TTC549 (cell line): ENCODE results near the gene SBK1.
"Not testable (repeated sequence)": the region's sequence is repeated elsewhere in the genome, so short reads cannot be mapped to it uniquely, and the experiment has no call there.

ENCODE experiments used
- FAIRE-seq: peaks from 2 replicates; lab custom pipeline; 2012; peaks lifted over from hg19 to GRCh38; lab: Jason Lieb, UNC

SBK1 gene

DNA sequence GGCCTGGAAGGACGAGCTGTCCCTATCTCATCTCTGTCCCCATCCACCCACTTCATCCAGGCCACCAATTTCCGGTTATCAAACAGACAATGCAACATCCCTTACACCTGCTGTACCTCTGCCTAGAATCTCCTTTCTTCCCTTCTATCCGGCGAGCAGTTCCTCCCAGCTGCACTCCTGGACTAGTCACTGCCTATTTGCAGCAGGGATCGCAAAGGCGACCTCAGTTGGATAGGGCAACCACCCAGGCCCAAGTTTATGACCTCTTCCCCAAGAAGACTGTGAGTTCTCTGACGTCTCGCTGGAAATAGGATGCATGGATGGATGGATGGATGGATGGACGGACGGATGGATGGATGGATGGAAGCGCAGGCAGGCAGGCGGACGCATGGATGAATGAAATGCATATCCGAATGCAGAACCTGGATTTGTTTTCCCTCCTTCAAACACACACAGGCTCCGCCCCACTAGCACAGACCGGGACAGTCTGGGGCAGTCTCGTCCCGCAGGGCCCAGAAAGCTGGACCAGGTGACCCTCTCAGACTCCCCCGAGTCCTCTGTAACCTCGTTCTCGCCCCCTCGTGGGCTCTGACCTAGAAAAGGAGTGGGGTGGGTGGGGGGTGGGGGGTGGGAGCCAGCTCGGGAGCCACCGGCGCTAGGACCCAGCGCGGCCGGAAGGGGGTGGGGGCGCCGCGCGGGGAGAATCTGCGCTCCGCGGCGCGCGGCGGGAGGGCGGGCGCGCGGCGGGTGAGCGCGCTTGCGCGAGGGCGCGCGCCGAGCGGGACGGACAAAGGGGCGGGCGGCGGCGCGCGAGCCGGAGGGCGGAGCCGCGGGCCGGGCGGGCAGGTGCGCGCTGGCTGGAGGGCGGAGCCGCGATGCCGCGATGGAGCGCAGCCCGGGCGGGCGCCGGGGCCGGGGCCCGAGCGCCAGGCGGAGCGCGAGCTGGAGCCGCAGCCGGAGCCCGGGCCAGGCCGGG, at the start of gene SBK1:
Gene SBK1, plus strand, starts transcription at position 875 of the 976 bp plus-strand sequence. CDS start 24,867 bp downstream, outside the sequence.
- FAIRE-seq = no peak

GRCh38 chr16:28249483-28249882, 42.8 kb upstream of the SBK1 start:
- not testable (repeated sequence) for FAIRE-seq

DNA sequence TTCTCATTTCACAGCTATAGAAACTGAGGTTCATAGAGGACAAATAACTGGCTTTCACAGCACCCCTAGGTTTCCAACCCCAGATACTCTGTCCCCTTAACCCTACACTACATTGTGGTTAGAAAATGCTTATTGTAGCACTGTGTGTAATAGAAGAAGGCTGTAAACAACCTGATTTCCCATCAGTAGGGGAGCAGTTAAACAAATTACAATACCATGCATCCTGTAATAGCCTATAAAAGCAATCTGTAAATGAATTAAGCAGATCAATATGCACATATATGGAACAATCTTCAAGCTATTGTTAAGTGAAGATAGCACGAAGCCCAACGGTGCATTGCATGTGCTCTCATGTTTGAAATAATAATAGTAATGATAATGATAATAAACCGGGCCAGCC, 41.3 kb upstream of the SBK1 start:
- FAIRE-seq = no peak

GRCh38 chr16:28254158-28254557, 38.2 kb upstream of the SBK1 start:
- no peak for FAIRE-seq

- FAIRE-seq = no peak
Measured at GRCh38 chr16:28255838-28256237, 36.5 kb upstream of the SBK1 start.

- no peak for FAIRE-seq
Measured at GRCh38 chr16:28257256-28257655, 35.1 kb upstream of the SBK1 start.

- no peak for FAIRE-seq
Measured at GRCh38 chr16:28258567-28258966, 33.8 kb upstream of the SBK1 start.

DNA sequence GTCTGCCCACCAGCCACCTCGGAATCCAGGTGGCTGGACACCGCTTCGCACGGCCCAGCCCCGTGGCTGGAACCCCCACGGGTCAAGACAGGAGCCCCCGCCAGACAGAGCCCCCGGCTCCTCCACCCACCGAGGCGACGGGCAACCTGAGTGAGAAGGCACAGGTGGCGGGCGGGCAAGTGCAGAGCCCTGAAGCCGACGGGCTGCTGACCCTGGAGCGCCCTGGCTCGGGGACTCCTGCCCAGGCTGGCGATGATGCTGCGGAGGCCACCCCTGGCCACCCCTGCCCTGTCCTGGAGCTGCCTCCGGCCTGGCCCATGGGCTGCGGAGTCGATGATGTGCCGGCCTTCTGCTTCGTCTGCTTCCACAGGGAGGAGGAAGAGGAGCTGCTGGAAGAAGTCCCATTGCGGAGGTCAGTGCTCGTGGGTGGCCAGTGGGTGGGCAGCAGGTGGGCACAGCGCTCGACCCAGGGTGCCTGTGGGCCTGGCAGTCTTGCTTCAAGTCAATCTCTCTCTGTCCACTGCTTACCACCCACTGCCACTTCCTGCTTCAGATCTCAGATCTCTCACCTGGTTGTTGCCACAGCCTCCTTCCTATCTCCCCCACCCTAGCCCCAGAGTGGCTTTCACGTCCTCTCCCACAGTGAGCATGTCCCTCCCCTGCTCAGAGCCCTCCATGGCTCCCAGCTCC, 33.1 kb upstream of the SBK1 start:
- no peak for FAIRE-seq

DNA sequence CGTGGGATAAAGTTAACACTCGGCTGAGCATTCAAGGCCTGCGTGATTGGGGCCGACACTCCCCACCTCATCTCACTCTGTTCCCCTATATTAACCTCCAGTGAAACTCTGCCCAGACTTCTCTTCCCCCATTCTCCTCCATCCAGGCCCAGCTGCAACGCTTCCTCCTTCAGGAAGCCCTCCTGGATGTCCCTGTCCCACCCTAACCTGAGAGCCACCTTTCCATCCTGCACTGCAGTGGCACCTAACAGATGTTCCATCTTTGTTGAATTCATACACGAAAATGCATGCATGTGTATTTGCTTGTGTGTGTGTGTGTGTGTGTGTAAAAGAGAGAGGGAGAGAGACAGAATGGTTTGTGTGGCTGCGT, 32.6 kb upstream of the SBK1 start:
- no peak for FAIRE-seq

- FAIRE-seq = no peak
Measured at GRCh38 chr16:28260193-28260592, 32.1 kb upstream of the SBK1 start.

- no peak for FAIRE-seq
Measured at GRCh38 chr16:28261942-28262341, 30.4 kb upstream of the SBK1 start.

- FAIRE-seq = no peak
Measured at GRCh38 chr16:28263305-28263704, 29.0 kb upstream of the SBK1 start.

- FAIRE-seq = no peak
Measured at GRCh38 chr16:28264656-28265055, 27.7 kb upstream of the SBK1 start.

- FAIRE-seq = no peak
Measured at GRCh38 chr16:28265822-28266221, 26.5 kb upstream of the SBK1 start.

DNA sequence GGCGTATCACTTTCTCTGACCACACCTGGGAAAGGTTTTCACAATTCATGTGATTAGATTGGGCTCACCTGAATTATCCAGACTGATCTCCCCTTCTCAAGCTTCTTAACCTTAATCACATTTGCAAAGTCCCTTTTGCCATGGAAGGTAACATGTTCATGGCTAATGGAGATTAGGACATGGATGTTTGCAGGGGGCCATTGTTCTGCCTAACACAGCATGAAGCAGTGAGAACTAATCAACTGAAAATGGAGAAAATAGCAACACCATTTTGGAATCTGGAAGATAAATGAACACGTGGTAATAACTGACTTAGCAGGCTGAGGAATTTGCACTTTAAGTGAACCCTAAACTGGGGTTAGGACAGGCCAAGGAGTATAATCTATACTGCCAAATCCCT, 25.0 kb upstream of the SBK1 start:
- FAIRE-seq = no peak

DNA sequence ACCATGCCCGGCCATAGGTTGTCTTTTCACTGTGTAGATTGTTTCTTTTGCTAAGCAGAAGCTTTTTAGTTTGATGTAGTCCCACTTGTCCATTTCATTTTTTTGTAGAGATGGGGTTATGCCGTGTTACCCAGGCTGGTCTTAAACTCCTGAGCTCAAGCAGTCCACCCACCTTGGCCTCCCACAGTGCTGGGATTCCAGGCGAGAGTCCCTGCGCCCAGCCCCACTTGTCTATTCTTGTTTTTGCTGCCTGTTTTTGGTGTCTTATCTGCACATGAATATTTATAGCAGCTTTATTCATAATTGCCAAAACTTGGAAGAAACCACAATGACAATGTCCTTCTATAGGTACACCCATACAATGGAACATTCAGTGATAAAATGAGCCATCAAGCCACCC, 18.8 kb upstream of the SBK1 start:
- no peak for FAIRE-seq

- no peak for FAIRE-seq
Measured at GRCh38 chr16:28274676-28275075, 17.6 kb upstream of the SBK1 start.

- FAIRE-seq = no peak
Measured at GRCh38 chr16:28276301-28276700, 16.0 kb upstream of the SBK1 start.

DNA sequence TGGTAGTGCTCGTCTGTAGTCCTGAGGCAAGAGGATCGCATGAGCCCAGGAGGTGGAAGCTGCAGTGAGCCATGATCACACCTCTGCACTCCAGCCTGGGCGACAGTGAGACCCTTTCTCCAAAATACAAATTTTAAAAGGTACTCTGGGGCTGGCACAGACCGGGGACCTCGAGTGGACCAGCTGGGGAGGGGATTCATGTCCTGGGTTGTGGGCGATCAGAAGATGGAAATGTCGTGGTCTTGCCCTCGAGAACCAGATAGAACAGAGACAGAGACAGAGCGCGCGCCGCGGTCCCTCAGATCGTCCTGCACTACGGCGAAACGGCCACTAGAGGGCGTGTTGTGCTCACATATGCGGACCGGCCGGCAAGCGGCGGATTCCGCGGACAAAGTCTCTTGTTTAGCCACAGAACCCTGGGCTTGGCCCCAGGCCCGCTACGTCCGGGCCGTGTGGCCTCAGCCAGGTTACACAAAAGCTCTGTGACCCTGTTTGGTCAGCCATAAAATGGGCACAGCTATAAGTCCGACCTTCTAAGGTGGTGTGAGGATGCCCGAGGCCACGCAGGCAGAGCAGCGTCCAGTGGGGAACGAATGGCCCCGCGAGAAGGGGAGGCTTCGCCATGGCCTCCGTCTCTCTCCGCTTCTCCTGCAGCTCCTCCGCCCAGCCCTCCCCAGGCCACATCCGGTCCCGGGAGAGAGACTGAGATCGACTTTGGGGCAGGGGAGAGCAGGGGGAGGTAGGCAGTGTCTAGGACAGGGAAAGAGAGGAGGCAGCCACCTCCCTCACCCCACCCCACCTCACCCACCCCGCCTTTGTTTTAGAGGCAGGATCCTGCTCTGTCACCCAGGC, 14.6 kb upstream of the SBK1 start:
- no peak for FAIRE-seq

DNA sequence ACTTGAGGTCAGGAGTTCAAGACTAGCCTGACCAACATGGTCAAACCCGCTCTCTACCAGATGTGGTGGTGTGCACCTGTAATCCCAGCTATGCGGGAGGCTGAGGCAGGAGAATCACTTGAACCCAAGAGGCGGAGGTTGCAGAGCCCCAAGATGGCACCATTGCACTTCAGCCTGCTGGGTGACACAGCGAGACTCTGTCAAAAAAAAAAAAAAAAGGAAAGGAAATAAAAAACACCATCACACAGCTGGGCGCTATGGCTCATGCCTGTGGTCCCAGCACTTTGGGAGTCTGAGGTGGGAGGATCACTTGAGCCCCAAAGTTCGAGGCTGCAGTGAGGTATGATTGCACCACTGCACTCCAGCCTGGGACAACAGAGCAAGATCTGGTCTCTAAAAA, 13.3 kb upstream of the SBK1 start:
- no peak for FAIRE-seq

- FAIRE-seq = no peak
Measured at GRCh38 chr16:28280881-28281836, 11.2 kb upstream of the SBK1 start.
